Measurements from ENCODE around the gene PLCH1.
"Not testable (repeated sequence)": the region's sequence is repeated elsewhere in the genome, so short reads cannot be mapped to it uniquely, and the experiment has no call there.

Gene PLCH1

DNA sequence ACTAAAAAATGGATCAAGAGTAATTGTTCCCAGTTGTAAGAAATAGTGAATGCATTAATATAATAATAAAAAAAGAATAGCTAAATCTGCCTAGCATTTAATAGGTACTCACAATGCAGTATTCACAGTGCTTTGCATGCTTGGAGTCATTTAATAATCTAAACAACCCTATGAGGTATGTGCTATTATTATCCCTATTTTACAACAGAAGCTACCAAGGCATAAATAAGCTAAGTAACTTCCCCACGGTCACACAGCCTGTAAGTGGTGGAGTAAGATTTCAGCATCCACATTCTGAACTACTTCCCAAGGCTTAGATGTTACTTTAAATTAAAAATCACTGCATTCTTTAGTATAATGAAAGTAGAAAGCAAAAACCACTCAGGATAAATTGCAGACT, 102.9 kb downstream of the PLCH1 start:
- DNase-seq = no peak

GRCh38 chr3:155640098-155640497, 104.8 kb downstream of the PLCH1 start:
- no peak for DNase-seq

GRCh38 chr3:155639462-155640055, 105.3 kb downstream of the PLCH1 start:
- DNase-seq = no peak

- not testable (repeated sequence) for DNase-seq
These were observed 106.4 kb downstream of the PLCH1 start for GRCh38 chr3:155638461-155638860.

- no peak for DNase-seq
These were observed 107.3 kb downstream of the PLCH1 start for GRCh38 chr3:155637567-155637966.

GRCh38 chr3:155635056-155635455, 109.8 kb downstream of the PLCH1 start:
- DNase-seq = no peak

GRCh38 chr3:155634121-155634719, 110.7 kb downstream of the PLCH1 start:
- DNase-seq = no peak

- no peak for DNase-seq
These were observed 113.4 kb downstream of the PLCH1 start for GRCh38 chr3:155631323-155632019.

- DNase-seq = no peak
These were observed 115.3 kb downstream of the PLCH1 start for GRCh38 chr3:155629556-155629955.

DNA sequence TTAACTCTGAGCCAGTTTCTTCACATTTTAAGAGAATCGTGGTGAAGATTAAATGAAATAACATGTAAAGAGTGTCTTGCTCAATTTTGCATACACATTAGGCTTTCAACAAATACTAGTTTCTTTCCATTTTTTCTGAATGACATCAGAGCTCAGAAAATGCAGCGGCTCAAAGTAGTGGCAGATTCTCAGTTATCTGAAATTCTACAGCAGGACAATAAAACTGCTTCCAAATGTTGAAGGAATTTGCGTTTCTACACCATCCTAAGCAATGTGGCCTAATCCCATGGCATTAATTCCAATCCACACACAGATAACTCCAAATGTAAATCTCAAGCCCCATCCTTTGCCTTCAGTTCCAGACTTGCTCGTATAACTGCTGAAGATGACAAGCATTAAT, 115.8 kb downstream of the PLCH1 start:
- DNase-seq = no peak

DNA sequence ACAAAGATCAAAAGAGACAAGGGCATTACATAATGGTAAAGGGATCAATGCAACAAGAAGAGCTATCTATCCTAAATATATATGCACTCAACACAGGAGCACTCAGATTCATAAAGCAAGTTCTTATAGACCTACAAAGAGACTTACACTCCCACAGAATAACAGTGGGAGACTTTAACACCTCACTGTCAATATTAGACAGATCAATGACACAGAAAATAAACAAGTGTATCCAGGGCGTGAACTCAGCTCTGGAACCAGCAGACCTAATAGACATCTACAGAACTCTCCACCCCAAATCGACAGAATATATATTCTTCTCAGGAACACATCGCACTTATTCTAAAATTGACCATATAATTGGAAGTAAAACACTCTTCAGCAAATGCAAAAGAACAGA, 122.2 kb downstream of the PLCH1 start:
- not testable (repeated sequence) for DNase-seq

GRCh38 chr3:155620552-155620951, 124.3 kb downstream of the PLCH1 start:
- DNase-seq = not testable (repeated sequence)

DNA sequence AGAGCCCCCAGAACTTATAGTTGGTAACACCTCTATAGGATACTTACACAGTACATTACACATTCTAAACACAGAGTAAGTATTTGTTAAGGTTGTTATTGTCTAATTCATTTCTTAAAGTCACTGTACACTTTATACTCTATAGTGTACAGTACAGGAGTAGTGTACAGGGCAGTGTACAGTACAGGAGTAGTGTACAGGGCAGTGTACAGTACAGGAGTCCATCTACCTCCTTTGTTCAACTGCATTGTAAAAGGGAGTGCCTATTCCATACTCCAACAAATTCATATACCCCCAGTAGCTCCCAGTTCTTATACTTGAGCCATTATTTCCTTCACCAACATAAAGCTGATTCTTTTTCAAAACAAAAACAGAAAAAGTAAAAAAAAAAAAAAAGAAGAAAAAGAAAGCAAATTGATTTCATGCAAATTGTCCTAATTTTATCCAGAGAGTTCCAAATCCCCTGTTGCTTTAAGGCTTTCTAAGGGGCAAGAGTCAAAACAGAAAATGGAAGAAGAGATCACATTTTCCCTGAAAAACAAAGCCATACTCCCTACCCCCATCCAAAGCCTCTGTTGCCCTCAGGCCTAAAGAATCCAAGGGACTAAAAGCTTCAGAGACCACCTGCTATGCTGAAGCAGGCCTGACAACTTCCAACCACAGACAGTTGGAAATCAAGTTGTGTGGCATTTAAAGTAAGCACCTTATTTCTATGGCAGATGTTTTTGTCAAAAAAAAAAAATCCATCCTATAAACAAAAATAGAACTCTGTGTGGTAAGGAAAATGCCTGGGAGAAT, 125.6 kb downstream of the PLCH1 start:
- DNase-seq = no peak

DNA sequence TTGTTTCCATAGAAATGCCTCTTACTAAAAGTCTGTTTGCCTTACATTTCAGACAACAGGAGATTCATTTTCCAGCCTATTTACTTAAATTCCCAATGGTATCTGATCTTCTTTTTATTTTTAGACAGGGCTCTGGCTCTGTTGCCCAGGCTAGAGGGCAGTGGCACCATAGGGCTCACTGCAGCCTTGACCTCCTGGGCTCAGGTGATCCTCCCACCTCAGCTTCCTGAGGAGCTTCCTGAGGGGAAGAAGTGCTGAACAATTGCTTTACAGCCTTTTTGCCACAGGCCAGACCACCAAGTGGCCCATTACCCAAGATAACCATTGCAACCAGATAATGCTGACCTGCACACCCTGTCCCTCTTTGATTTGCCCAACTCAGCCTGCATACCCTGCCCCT, 126.3 kb downstream of the PLCH1 start:
- no peak for DNase-seq

DNA sequence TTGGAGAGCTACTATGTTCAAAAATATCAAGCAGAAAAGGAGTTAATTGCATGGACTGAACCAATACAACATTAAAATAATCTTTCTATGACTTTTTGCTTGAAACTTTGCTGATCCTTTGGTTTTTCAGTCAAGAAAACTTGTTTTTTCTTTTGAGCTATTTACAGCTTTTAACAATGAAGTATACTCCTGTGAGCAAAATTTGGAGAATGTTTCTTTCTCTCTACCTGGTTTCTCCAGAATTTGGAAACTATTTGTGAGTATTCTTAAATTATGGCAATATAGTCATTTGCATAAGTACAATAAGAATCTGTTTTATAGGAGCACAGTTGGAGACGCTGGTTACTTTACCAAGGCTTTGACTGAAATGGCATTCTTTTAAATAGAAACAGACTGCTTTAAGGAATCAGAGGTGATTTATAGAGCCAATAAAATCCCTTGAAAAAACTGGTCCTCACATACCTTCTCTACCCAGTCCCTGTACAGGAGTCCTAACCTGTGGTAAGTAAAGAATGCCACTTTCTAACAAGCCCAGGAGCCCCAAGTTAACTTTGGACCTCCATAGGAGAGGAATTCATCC, 127.4 kb downstream of the PLCH1 start:
- no peak for DNase-seq

DNA sequence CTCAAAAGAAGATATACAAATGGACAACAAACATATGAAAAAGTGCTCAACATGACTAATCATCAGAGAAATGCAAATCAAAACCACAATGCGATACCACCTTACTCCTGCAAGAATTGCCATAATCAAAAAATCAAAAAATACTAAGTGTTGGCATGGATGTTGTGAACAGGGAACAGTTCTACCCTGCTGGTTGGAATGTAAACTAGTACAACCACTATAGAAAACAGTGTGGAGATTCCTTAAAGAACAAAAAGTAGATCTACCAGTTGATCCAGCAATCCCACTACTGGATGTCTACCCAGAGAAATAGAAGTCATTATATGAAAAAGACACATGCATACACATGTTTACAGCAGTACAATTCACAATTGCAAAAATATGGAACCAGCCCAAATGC, 129.7 kb downstream of the PLCH1 start:
- not testable (repeated sequence) for DNase-seq

GRCh38 chr3:155614410-155614809, 130.5 kb downstream of the PLCH1 start:
- DNase-seq = not testable (repeated sequence)

- no peak for DNase-seq
These were observed 133.4 kb downstream of the PLCH1 start for GRCh38 chr3:155611456-155611855.

GRCh38 chr3:155609586-155609985, 135.3 kb downstream of the PLCH1 start:
- no peak for DNase-seq

DNA sequence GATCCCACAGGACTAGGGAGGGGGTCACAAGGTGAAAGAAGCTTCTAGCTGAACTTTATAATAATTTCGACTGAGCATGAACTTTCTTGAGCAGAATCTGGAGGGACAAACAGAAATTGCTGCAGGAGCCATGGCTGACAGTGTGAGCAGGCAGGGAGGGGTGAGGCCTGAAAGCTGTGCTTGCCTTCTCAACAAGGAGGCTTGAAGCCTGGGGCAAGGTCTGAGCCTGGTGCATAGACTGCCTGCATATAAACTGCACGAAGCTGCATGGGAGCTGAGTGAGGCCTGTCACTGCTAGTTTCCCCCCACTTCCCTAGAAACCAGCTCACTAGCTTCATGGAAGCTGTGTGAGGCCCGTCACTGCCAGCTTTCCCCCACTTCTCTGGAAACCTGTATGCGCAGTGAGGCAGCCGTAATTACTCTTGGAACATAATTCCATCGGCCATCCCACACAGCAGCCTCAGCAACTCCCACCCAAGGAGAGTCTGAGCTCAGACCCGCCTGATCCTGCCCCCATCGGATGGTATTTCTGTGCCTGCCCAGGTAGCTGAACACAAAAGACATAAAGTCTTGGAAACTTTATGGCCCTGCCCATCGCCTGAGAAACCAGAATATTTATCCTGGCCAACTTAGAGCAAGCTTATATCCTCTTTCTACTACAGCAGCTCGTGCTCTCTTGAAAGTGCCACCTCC, 136.5 kb downstream of the PLCH1 start:
- no peak for DNase-seq

DNA sequence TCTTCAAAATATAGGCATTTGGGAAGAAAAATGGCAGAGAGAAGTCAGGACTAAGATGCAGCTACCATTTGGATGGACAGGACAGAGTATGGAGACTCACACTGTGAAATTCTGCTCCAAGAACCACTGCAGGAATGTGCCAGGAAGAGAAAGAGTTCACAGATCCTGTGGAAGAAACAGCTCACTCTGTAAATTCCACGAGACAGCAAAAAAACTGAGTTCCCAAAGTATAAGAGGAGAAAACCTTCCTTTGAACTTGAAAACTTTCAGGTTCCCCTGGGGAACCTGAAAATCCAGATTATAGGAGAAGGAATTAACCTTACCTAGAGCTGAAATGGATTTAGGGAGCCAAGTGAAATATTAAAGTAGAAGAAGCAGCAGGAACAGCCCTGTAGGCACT, 137.1 kb downstream of the PLCH1 start:
- no peak for DNase-seq

DNA sequence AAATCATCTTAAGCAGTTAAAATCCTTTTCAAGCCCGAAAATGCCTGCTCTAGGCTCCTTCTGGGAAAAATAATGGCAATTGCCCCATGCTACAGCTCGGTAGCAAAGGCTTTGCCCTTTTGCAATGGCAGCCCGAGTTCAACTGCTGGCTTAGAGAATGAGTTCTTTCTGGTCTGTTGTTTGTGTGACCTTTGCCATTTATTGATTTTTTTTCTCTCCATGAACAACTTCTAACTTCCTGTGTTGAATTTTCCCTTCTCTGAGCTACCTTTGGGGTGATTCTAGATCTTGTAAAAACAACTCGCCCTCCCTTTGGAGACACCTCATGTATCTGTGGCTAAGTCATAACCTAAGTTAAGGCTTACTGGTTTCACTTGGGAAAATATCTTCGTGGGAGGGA, 139.3 kb downstream of the PLCH1 start:
- no peak for DNase-seq

GRCh38 chr3:155604967-155605366, 139.9 kb downstream of the PLCH1 start:
- no peak for DNase-seq
